A549 (cell line): ENCODE measurements around the gene TXNDC8. TPM values are rescaled to one million over a fixed set of nuclear protein-coding genes. Genes with fewer than 3 reads are reported as not detected.
A peak's percentile ranks its signal among the peaks of the same experiment; 100 is the strongest.

ENCODE experiments used
- ATOH8 ChIP-seq: fragments of 250-450 bp; sonication (Bioruptor Pico); IDR thresholded peaks from 2 replicates; pipeline ENCODE4 v1.5.0; 2020; ENCODE audit warnings: low read depth, mild to moderate bottlenecking, moderate library complexity
- BCL3 ChIP-seq: fragments of >200 bp; sonication (Bioruptor Twin); formaldehyde crosslinking; IDR thresholded peaks from 3 replicates; pipeline ENCODE4 v1.6.1; 2016
- CHD2 ChIP-seq: fragments of 150-350 bp; IDR thresholded peaks from 2 replicates; pipeline ENCODE4 v1.6.1; 2014; ENCODE audit warnings: low read length; ENCODE audit not compliant: partially characterized antibody
- CHD4 ChIP-seq: fragments of 200-600 bp; sonication (generic); IDR thresholded peaks from 2 replicates; pipeline ENCODE4 v1.6.1; 2016; ENCODE audit warnings: antibody characterized with exemption, mild to moderate bottlenecking, borderline replicate concordance
- E2F6 ChIP-seq: IDR thresholded peaks from 2 replicates; pipeline ENCODE4 v1.6.1; 2012; ENCODE audit warnings: low read depth, borderline replicate concordance
- EHMT2 ChIP-seq: fragments of 200-600 bp; sonication (generic); IDR thresholded peaks from 2 replicates; pipeline ENCODE4 v1.6.1; 2016; ENCODE audit warnings: antibody characterized with exemption, low read depth, mild to moderate bottlenecking, moderate library complexity
- FOSB ChIP-seq: fragments of 250-450 bp; sonication (Bioruptor Pico); IDR thresholded peaks from 2 replicates; pipeline ENCODE4 v1.5.0; 2020; ENCODE audit warnings: mild to moderate bottlenecking, moderate library complexity
- FOXS1 ChIP-seq: fragments of 250-450 bp; sonication (Bioruptor Pico); IDR thresholded peaks from 2 replicates; pipeline ENCODE4 v1.5.0; 2020; ENCODE audit warnings: mild to moderate bottlenecking, moderate library complexity
- GATA3 ChIP-seq: IDR thresholded peaks from 2 replicates; pipeline ENCODE4 v1.6.1; 2012; ENCODE audit warnings: borderline replicate concordance
- HES2 ChIP-seq: fragments of >200 bp; sonication (Bioruptor Twin); formaldehyde crosslinking; IDR thresholded peaks from 2 replicates; pipeline ENCODE4 v1.6.1; 2016
- JUN ChIP-seq, 2 experiments: fragments of >200 bp; sonication (Bioruptor Twin); formaldehyde crosslinking; IDR thresholded peaks; 2 replicates in 1 of 2; 3 replicates in 1 of 2; pipeline ENCODE4 v1.6.1; 2016 to 2017
- JUNB ChIP-seq: fragments of >200 bp; sonication (Bioruptor Twin); formaldehyde crosslinking; IDR thresholded peaks from 2 replicates; pipeline ENCODE4 v1.6.1; 2016
- MAFK ChIP-seq: fragments of 450-650 bp; IDR thresholded peaks from 2 replicates; pipeline ENCODE4 v1.6.1; 2014; ENCODE audit not compliant: partially characterized antibody
- MAX ChIP-seq: IDR thresholded peaks from 2 replicates; pipeline ENCODE4 v1.6.1; 2012
- MAZ ChIP-seq: fragments of 150-350 bp; IDR thresholded peaks from 2 replicates; pipeline ENCODE4 v1.6.1; 2014; ENCODE audit warnings: antibody characterized with exemption, low read depth, low read length, borderline replicate concordance
- NFE2L2 ChIP-seq: fragments of 150-350 bp; conservative IDR thresholded peaks from 2 replicates; pipeline ENCODE4 v1.6.1; 2014; ENCODE audit warnings: low read length
- NPAS2 ChIP-seq: fragments of 250-450 bp; sonication (Bioruptor Pico); IDR thresholded peaks from 2 replicates; pipeline ENCODE4 v1.8.0; 2022; ENCODE audit warnings: mild to moderate bottlenecking, moderate library complexity, borderline replicate concordance
- PBX3 ChIP-seq: IDR thresholded peaks from 2 replicates; pipeline ENCODE4 v1.6.1; 2012
- POLR2A ChIP-seq: IDR thresholded peaks from 2 replicates; pipeline ENCODE4 v1.6.1; 2012; ENCODE audit warnings: mild to moderate bottlenecking, low read length
- POLR2AphosphoS2 ChIP-seq: conservative IDR thresholded peaks from 2 replicates; pipeline ENCODE4 v1.6.1; 2012; ENCODE audit warnings: low read length, improper control_type of control experiment, inconsistent platforms
- RAD21 ChIP-seq, 2 experiments: fragments of >200 bp in 1 of 2; sonication (Bioruptor Twin) in 1 of 2; formaldehyde crosslinking in 1 of 2; IDR thresholded peaks in 1 of 2; conservative IDR thresholded peaks in 1 of 2; 2 replicates in 1 of 2; 3 replicates in 1 of 2; pipeline ENCODE4 v1.6.1; 2012 to 2018; ENCODE audit warnings: inconsistent platforms in 1 of 2
- RCOR1 ChIP-seq: fragments of 150-350 bp; IDR thresholded peaks from 2 replicates; pipeline ENCODE4 v1.6.1; 2014; ENCODE audit warnings: antibody characterized with exemption, low read length, low read depth
- REST ChIP-seq: fragments of 200-600 bp; sonication (generic); IDR thresholded peaks from 2 replicates; pipeline ENCODE4 v1.6.1; 2016; ENCODE audit warnings: antibody characterized with exemption, mild to moderate bottlenecking, moderate library complexity
- RFX5 ChIP-seq: fragments of 450-650 bp; IDR thresholded peaks from 2 replicates; pipeline ENCODE4 v1.7.1; 2014; ENCODE audit warnings: antibody characterized with exemption, mild to moderate bottlenecking, moderate library complexity
- RNF2 ChIP-seq: fragments of 200-600 bp; sonication (generic); IDR thresholded peaks from 2 replicates; pipeline ENCODE4 v1.6.1; 2016; ENCODE audit warnings: low read depth, mild to moderate bottlenecking, antibody characterized with exemption, moderate library complexity, borderline replicate concordance
- SMC3 ChIP-seq: fragments of >200 bp; sonication (Bioruptor Twin); formaldehyde crosslinking; IDR thresholded peaks from 3 replicates; pipeline ENCODE4 v1.6.1; 2018; ENCODE audit warnings: inconsistent platforms
- ZC3H11A ChIP-seq: fragments of 450-650 bp; IDR thresholded peaks from 2 replicates; pipeline ENCODE4 v1.6.1; 2014; ENCODE audit warnings: antibody characterized with exemption, mild to moderate bottlenecking
- polyA plus RNA-seq, 4 experiments: library from polyadenylated mRNA; depleted of rRNA in 3 of 4; stranded (reverse); fragments of >200 nt; fragmentation: RNase III in 1 of 4; extraction: RNeasy Plus Mini Kit Qiagen cat#74134 plus additional on column Dnase treatment in 1 of 4; gene quantifications; 2 replicates in 3 of 4; 3 replicates in 1 of 4; pipeline ENCODE4 v1.2.3, GENCODE V29; 2011 to 2017

The TXNDC8 gene
- polyA plus RNA-seq, 2 of the 4 experiments (the other 2 are of a cell fraction), result not detected

- no peak; the same call in 2 of the 3 replicates for TF ChIP-seq BCL3
- no peak for TF ChIP-seq EHMT2
- TF ChIP-seq GATA3, result 0 out of 2 replicates have a peak, but pooled peaks have one; percentile 1
- TF ChIP-seq POLR2AphosphoS2, result no peak; the same call in 1 of the 2 replicates
- no peak for TF ChIP-seq HES2
- TF ChIP-seq FOXS1, result 0 out of 2 replicates have a peak, but pooled peaks have one; percentile 48
- TF ChIP-seq FOSB (CRISPR knock-in tag), result peak; percentile 86; the same call in 1 of the 2 replicates
- TF ChIP-seq MAZ, result no peak
- TF ChIP-seq MAX, result no peak; the same call in 1 of the 2 replicates
- TF ChIP-seq CHD2, result no peak
- TF ChIP-seq POLR2A, result peak; percentile 35; the same call in 1 of the 2 replicates
- no peak for TF ChIP-seq ZC3H11A
- TF ChIP-seq RCOR1, result peak; percentile 68; the same call in 1 of the 2 replicates
- TF ChIP-seq RNF2, result no peak
- TF ChIP-seq CHD4, result no peak; the same call in 1 of the 2 replicates
- no peak for TF ChIP-seq NPAS2
- TF ChIP-seq PBX3, result no peak
- peak in 1 of 2 experiments; percentile 9; a peak in 2 of 5 replicates for TF ChIP-seq JUN (IDR thresholded peaks at IDR 0.05)
- TF ChIP-seq RFX5, result no peak
- TF ChIP-seq REST, result no peak
- TF ChIP-seq RAD21 (conservative IDR thresholded peaks at IDR 0.05 in 1 of 2, IDR thresholded peaks at IDR 0.05 in 1 of 2), result no peak
- TF ChIP-seq MAFK, result no peak
- no peak for TF ChIP-seq SMC3
- TF ChIP-seq JUNB, result no peak
- TF ChIP-seq NFE2L2, result no peak
- peak; percentile 54; the same call in 1 of the 2 replicates for TF ChIP-seq ATOH8 (CRISPR knock-in tag)
- TF ChIP-seq E2F6, result no peak
Observed at GRCh38 chr9:110257097-110257841, 80.4 kb downstream of the TXNDC8 start (continued).
